Measurements from ENCODE around the gene LMX1A.

- TF ChIP-seq CTCF (conservative IDR thresholded peaks at IDR 0.05) (no peak), ZFX (IDR thresholded peaks at IDR 0.05) (no peak)
Observed at GRCh38 chr1:165248969-165249571, 107.4 kb downstream of the LMX1A start.
